ENCODE results near the gene SLC1A6. TPM values are rescaled to one million over a fixed set of nuclear protein-coding genes. Genes with fewer than 3 reads are reported as not detected.

The SLC1A6 gene
- total and polyA plus RNA-seq, 9 of the 15 experiments (the other 6 are each of a cell fraction or from before 2014, with no cell fraction given), result not detected

DNA sequence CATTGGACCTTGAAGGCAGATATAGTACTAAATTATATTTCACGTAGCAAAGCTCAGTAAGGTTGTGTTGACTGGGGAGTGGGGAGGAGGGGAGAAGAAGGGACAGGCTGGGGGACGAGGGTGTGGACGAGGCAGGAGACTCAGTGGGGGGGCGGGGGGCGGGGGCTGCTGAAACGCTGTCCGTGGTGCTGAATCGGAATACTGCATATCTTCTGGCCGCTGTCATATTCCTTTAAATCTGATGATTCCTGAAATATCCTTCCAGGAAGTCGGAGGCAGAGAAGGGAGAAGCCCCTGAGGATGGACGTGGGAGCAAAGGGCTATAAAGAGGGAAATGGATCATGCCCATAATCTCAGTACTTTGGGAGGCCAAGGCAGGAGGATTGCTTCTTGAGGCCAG lies 34.9 kb upstream of the SLC1A6 start:
- no peak for ATAC-seq
- WGBS (ENCODE audit: insufficient coverage, low coverage, missing lambda C conversion rate), result 4% methylated on average over 4 of the region's 11 CpGs
- in situ Hi-C loops (cut with MboI), result no loop called here
- no peak for TF ChIP-seq HMG20B (CRISPR knock-in tag; IDR thresholded peaks at IDR 0.05)
- no peak for TF ChIP-seq ZNF778 (CRISPR knock-in tag; IDR thresholded peaks at IDR 0.05)
- TF ChIP-seq SNRNP70 (optimal IDR thresholded peaks at IDR 0.05; ENCODE audit: low read depth, low read length), result no peak
- no peak for TF ChIP-seq FOXJ3 (CRISPR knock-in tag; IDR thresholded peaks at IDR 0.05)
- no peak for TF ChIP-seq ELF2 (CRISPR knock-in tag; IDR thresholded peaks at IDR 0.05)
- TF ChIP-seq, protein P1, sequence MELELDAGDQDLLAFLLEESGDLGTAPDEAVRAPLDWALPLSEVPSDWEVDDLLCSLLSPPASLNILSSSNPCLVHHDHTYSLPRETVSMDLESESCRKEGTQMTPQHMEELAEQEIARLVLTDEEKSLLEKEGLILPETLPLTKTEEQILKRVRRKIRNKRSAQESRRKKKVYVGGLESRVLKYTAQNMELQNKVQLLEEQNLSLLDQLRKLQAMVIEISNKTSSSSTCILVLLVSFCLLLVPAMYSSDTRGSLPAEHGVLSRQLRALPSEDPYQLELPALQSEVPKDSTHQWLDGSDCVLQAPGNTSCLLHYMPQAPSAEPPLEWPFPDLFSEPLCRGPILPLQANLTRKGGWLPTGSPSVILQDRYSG (tag; conservative IDR thresholded peaks at IDR 0.05; ENCODE audit: low read depth), result no peak
- TF ChIP-seq EHMT2 (IDR thresholded peaks at IDR 0.05), result peak; percentile 90
- TF ChIP-seq NFIC (IDR thresholded peaks at IDR 0.05), result no peak
- TF ChIP-seq, protein P2, sequence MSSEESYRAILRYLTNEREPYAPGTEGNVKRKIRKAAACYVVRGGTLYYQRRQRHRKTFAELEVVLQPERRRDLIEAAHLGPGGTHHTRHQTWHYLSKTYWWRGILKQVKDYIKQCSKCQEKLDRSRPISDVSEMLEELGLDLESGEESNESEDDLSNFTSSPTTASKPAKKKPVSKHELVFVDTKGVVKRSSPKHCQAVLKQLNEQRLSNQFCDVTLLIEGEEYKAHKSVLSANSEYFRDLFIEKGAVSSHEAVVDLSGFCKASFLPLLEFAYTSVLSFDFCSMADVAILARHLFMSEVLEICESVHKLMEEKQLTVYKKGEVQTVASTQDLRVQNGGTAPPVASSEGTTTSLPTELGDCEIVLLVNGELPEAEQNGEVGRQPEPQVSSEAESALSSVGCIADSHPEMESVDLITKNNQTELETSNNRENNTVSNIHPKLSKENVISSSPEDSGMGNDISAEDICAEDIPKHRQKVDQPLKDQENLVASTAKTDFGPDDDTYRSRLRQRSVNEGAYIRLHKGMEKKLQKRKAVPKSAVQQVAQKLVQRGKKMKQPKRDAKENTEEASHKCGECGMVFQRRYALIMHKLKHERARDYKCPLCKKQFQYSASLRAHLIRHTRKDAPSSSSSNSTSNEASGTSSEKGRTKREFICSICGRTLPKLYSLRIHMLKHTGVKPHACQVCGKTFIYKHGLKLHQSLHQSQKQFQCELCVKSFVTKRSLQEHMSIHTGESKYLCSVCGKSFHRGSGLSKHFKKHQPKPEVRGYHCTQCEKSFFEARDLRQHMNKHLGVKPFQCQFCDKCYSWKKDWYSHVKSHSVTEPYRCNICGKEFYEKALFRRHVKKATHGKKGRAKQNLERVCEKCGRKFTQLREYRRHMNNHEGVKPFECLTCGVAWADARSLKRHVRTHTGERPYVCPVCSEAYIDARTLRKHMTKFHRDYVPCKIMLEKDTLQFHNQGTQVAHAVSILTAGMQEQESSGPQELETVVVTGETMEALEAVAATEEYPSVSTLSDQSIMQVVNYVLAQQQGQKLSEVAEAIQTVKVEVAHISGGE (CRISPR knock-in tag; IDR thresholded peaks at IDR 0.05), result no peak
- TF ChIP-seq, protein P3, sequence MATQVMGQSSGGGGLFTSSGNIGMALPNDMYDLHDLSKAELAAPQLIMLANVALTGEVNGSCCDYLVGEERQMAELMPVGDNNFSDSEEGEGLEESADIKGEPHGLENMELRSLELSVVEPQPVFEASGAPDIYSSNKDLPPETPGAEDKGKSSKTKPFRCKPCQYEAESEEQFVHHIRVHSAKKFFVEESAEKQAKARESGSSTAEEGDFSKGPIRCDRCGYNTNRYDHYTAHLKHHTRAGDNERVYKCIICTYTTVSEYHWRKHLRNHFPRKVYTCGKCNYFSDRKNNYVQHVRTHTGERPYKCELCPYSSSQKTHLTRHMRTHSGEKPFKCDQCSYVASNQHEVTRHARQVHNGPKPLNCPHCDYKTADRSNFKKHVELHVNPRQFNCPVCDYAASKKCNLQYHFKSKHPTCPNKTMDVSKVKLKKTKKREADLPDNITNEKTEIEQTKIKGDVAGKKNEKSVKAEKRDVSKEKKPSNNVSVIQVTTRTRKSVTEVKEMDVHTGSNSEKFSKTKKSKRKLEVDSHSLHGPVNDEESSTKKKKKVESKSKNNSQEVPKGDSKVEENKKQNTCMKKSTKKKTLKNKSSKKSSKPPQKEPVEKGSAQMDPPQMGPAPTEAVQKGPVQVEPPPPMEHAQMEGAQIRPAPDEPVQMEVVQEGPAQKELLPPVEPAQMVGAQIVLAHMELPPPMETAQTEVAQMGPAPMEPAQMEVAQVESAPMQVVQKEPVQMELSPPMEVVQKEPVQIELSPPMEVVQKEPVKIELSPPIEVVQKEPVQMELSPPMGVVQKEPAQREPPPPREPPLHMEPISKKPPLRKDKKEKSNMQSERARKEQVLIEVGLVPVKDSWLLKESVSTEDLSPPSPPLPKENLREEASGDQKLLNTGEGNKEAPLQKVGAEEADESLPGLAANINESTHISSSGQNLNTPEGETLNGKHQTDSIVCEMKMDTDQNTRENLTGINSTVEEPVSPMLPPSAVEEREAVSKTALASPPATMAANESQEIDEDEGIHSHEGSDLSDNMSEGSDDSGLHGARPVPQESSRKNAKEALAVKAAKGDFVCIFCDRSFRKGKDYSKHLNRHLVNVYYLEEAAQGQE (IDR thresholded peaks at IDR 0.05; ENCODE audit: borderline replicate concordance), result peak; percentile 96
- TF ChIP-seq, protein P3 (CRISPR knock-in tag; IDR thresholded peaks at IDR 0.05; ENCODE audit: low read depth), result peak; percentile 90

More for the DNA sequence above, 34.9 kb upstream of the SLC1A6 start:
- no peaks in the 10 kb centered on the region for H3K27me3 ChIP-seq (ENCODE audit: control insufficient read depth in 2 of 2, insufficient read depth in 2 of 2, low read length in 2 of 2)
- H3K4me2 ChIP-seq (ENCODE audit: insufficient read depth, low read length), result no peak overlapping the region
- BruUV-seq (replicated peaks), result no TSS peak
- H3K9me1 ChIP-seq (ENCODE audit: control insufficient read depth, insufficient read depth, low read length), result no peaks in the 10 kb centered on the region
- no peak overlapping the region for H3K9ac ChIP-seq (ENCODE audit: insufficient read depth in 1 of 2, low read depth in 2 of 2, low read length in 2 of 2)
- no peaks in the 10 kb centered on the region for H3K79me2 ChIP-seq (ENCODE audit: control insufficient read depth, insufficient read depth, low read length)
- H4K20me1 ChIP-seq (replicated peaks; ENCODE audit: control insufficient read depth, insufficient read depth, low read length), result peaks cover 7% of the 10 kb centered on the region; the same call in 1 of the 2 replicates
- intact Hi-C loops (cut with micrococcal nuclease), result no loop called here
- CTCF ChIA-PET (ENCODE audit: low intra/inter-chr PET ratio), result no interaction called here
- H3K27ac ChIP-seq (ENCODE audit: extremely low read depth, low read depth, low read length), result no peak overlapping the region
- DNase-seq (ENCODE audit: extremely low read depth in 1 of 4, low spot score in 3 of 4) (peak; percentile 44 to 78 (median 69)), FAIRE-seq (no peak)
- H3K9me3 ChIP-seq (replicated peaks; ENCODE audit: control insufficient read depth, insufficient read depth, low read depth, low read length), result no peaks in the 10 kb centered on the region
- H2AFZ ChIP-seq (ENCODE audit: low read depth, low read length), result no peak overlapping the region
- H3K36me3 ChIP-seq (ENCODE audit: control insufficient read depth, insufficient read depth, low read length), result no peaks in the 10 kb centered on the region
- POLR2A ChIA-PET, result interaction anchor here (0.6 kb wide), 1 partner anchor 112 kb away, joined by 3 read pairs; no protein-coding TSS in a partner anchor
- H3K4me3 ChIP-seq, result no peak overlapping the region
- H3K4me1 ChIP-seq (replicated peaks in 1 of 2; ENCODE audit: control insufficient read depth in 2 of 2, insufficient read depth in 2 of 2, low read length in 2 of 2), result peaks cover 0 to 7% of the 10 kb centered on the region in 2 experiments; a peak in 1 of 5 replicates
